Nephron (organoid): ENCODE data around the gene ARHGEF39.
A peak's percentile ranks its signal among the peaks of the same experiment; 100 is the strongest.

ENCODE experiments used
- H3K27ac Mint-ChIP-seq, 3 experiments: 2 replicates each; pipeline ENCODE4 v1.8.0; 2020; ENCODE audit warnings: mixed read lengths in 3 of 3, mild to moderate bottlenecking in 2 of 3, moderate library complexity in 1 of 3
- H3K27me3 Mint-ChIP-seq: 2 replicates; pipeline ENCODE4 v1.8.0; 2021; ENCODE audit warnings: low read depth, mild to moderate bottlenecking, moderate library complexity, mixed read lengths
- H3K36me3 Mint-ChIP-seq: 2 replicates; pipeline ENCODE4 v1.8.0; 2020; ENCODE audit warnings: low read depth, mixed read lengths
- H3K4me1 Mint-ChIP-seq: 2 replicates; pipeline ENCODE4 v1.8.0; 2020; ENCODE audit warnings: mixed read lengths
- H3K4me3 Mint-ChIP-seq, 3 experiments: 2 replicates each; pipeline ENCODE4 v1.8.0; 2020; ENCODE audit warnings: mild to moderate bottlenecking in 3 of 3, mixed read lengths in 3 of 3, moderate library complexity in 2 of 3
- H3K9me3 Mint-ChIP-seq: 2 replicates; pipeline ENCODE4 v1.8.0; 2020; ENCODE audit warnings: mixed read lengths
- CTCF ChIP-seq, 3 experiments: fragments of 200-600 bp; sonication (generic); IDR thresholded peaks; one replicate each; pipeline ENCODE4 v1.5.0; 2021; ENCODE audit warnings: antibody characterized with exemption in 3 of 3; ENCODE audit not compliant: unreplicated experiment in 3 of 3

The ARHGEF39 gene

DNA sequence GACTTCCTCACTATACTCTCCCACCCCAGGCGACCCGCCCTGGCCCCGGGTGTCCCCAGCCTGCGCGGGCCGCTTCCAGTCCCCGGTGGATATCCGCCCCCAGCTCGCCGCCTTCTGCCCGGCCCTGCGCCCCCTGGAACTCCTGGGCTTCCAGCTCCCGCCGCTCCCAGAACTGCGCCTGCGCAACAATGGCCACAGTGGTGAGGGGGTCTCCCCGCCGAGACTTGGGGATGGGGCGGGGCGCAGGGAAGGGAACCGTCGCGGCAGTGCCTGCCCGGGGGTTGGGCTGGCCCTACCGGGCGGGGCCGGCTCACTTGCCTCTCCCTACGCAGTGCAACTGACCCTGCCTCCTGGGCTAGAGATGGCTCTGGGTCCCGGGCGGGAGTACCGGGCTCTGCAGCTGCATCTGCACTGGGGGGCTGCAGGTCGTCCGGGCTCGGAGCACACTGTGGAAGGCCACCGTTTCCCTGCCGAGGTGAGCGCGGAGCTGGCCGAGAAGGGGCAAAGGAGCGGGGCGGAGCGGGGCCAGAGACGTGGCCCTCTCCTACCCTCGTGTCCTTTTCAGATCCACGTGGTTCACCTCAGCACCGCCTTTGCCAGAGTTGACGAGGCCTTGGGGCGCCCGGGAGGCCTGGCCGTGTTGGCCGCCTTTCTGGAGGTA, 10.9 kb upstream of the ARHGEF39 start:
- TF ChIP-seq CTCF (IDR thresholded peaks at IDR 0.05; ENCODE audit: unreplicated experiment in 3 of 3), result no peak
- H3K36me3 Mint-ChIP-seq, result no peaks in the 10 kb centered on the region

DNA sequence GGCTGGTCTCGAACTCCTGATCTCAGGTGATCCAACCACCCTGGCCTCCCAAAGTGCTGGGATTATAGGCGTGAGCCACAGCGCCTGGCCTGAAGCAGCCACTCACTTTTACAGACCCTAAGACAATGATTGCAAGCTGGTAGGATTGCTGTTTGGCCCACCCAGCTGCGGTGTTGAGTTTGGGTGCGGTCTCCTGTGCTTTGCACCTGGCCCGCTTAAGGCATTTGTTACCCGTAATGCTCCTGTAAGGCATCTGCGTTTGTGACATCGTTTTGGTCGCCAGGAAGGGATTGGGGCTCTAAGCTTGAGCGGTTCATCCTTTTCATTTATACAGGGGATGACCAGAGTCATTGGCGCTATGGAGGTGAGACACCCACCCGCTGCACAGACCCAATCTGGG, 10.2 kb upstream of the ARHGEF39 start:
- Mint-ChIP-seq H3K27ac (peak overlapping the region in 1 of 3 experiments; percentile 70), H3K4me1 (peaks cover 25% of the 10 kb centered on the region), H3K36me3 (no peaks in the 10 kb centered on the region), H3K4me3 (peak overlapping the region; percentile 82 to 84 (median 83)), H3K9me3 (no peaks in the 10 kb centered on the region), H3K27me3 (peaks cover 4% of the 10 kb centered on the region)
- no peak for TF ChIP-seq CTCF (IDR thresholded peaks at IDR 0.05; ENCODE audit: unreplicated experiment in 3 of 3)

More for the DNA sequence above, 10.9 kb upstream of the ARHGEF39 start:
- H3K4me1 Mint-ChIP-seq, result peaks cover 21% of the 10 kb centered on the region
- H3K27ac Mint-ChIP-seq, result peak overlapping the region in 2 of 3 experiments; percentile 70 to 85
- peak overlapping the region; percentile 84 to 87 (median 84) for H3K4me3 Mint-ChIP-seq
- H3K9me3 Mint-ChIP-seq, result no peaks in the 10 kb centered on the region
- peaks cover 4% of the 10 kb centered on the region for H3K27me3 Mint-ChIP-seq

DNA sequence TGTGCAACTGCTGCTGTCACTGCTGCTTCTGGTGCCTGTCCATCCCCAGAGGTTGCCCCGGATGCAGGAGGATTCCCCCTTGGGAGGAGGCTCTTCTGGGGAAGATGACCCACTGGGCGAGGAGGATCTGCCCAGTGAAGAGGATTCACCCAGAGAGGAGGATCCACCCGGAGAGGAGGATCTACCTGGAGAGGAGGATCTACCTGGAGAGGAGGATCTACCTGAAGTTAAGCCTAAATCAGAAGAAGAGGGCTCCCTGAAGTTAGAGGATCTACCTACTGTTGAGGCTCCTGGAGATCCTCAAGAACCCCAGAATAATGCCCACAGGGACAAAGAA, 9.0 kb upstream of the ARHGEF39 start:
- H3K4me1 Mint-ChIP-seq, result peaks cover 30% of the 10 kb centered on the region
- H3K27me3 Mint-ChIP-seq, result peaks cover 4% of the 10 kb centered on the region
- H3K9me3 Mint-ChIP-seq, result no peaks in the 10 kb centered on the region
- TF ChIP-seq CTCF (IDR thresholded peaks at IDR 0.05; ENCODE audit: unreplicated experiment in 3 of 3), result no peak
- H3K4me3 Mint-ChIP-seq, result peak overlapping the region; percentile 12 to 83 (median 74)
- H3K27ac Mint-ChIP-seq, result peak overlapping the region in 1 of 3 experiments; percentile 36
- no peaks in the 10 kb centered on the region for H3K36me3 Mint-ChIP-seq

- Mint-ChIP-seq H3K36me3 (no peaks in the 10 kb centered on the region), H3K27ac (peak within 1 kb of the TSS in 2 of 3 experiments; percentile 27 to 36), H3K27me3 (peaks cover 4% of the 10 kb centered on the region), H3K4me3 (peak within 1 kb of the TSS; percentile 74 to 83 (median 81)), H3K9me3 (no peaks in the 10 kb centered on the region), H3K4me1 (peaks cover 35% of the 10 kb centered on the region)
- TF ChIP-seq CTCF (IDR thresholded peaks at IDR 0.05; ENCODE audit: unreplicated experiment in 3 of 3), result no peak
Observed at GRCh38 chr9:35673132-35674024, 8.4 kb upstream of the ARHGEF39 start, which contains the start of gene CA9. TSS of gene CA9 (plus strand) at chr9:35673928. CDS start at chr9:35673960, 32 bp downstream.

DNA sequence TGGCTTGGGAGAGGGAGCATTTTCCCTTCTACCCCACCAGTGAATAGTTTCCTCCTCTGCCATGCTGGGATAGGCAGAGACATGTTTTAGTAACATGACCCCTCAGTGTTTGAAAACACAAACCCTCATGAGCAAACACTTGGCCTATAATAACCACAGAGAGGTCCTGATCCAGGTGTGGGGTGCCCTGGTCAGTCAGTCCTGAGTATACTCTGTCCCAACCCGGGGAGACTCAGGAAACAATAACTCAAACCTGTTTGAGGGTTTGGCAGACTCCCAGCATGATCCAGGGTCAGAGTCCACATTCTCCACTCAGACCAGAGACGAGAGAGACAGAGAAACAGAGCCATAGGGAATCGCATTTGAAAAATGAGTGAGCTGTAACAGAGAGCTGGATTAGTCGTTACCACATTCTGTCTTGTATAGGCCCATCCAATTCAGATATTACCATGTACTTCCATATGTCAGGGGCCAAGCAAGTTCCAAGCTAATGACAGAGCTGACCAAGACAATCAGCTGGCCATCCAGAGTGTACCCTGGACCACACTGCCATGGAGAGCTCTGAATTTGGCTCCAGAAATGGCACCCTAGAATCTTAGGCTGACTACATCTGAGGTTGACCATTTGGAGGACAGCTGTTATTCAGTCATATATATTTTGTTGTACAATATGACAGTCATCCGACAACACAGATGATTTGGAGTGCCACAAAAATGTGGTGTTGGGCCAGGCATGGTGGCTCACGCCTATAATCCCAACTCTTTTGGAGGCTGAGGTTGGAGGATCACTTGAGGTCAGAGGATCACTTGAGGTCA, 4.5 kb upstream of the ARHGEF39 start:
- Mint-ChIP-seq H3K4me3 (no peak overlapping the region), H3K9me3 (no peaks in the 10 kb centered on the region), H3K4me1 (peaks cover 40% of the 10 kb centered on the region), H3K36me3 (no peaks in the 10 kb centered on the region), H3K27ac (peak overlapping the region in 2 of 3 experiments; percentile 75 to 84), H3K27me3 (peaks cover under 1% of the 10 kb centered on the region)
- no peak for TF ChIP-seq CTCF (IDR thresholded peaks at IDR 0.05; ENCODE audit: unreplicated experiment in 3 of 3)
